ENCODE measurements around the gene GJD3. TPM values are rescaled to one million over a fixed set of nuclear protein-coding genes. Genes with fewer than 3 reads are reported as not detected.

Gene GJD3
- total RNA-seq, 1 donor from 2014 or later: not detected

GRCh38 chr17:40326014-40326831 is 38.3 kb downstream of the GJD3 start:
- Histone ChIP-seq H3K27me3 (no peaks in the 10 kb centered on the region), H3K36me3 (no peaks in the 10 kb centered on the region), H3K27ac (peak overlapping the region; percentile 90 to 91), H3K4me3 (peak overlapping the region in 1 of 2 donors; percentile 29), H3K4me1 (peaks cover 56 to 87% of the 10 kb centered on the region in 2 donors), H3K9me3 (no peaks in the 10 kb centered on the region)
- TF ChIP-seq CTCF (IDR thresholded peaks at IDR 0.05): no peak
- intact Hi-C loops (cut with DNase I): no loop called here
- no peak for DNase-seq (ENCODE audit: low spot score in 2 of 2)

- Histone ChIP-seq H3K9me3 (no peaks in the 10 kb centered on the region), H3K4me3 (no peak overlapping the region), H3K36me3 (no peaks in the 10 kb centered on the region), H3K27me3 (no peaks in the 10 kb centered on the region), H3K27ac (peak overlapping the region; percentile 90 to 91), H3K4me1 (peaks cover 49 to 87% of the 10 kb centered on the region in 2 donors)
- intact Hi-C loops (cut with DNase I): no loop called here
- TF ChIP-seq CTCF (IDR thresholded peaks at IDR 0.05): no peak
- DNase-seq (ENCODE audit: low spot score in 2 of 2): no peak
These were observed 39.2 kb downstream of the GJD3 start for GRCh38 chr17:40325156-40326013.

GRCh38 chr17:40323391-40324381 is 40.9 kb downstream of the GJD3 start:
- peak in 1 of 2 donors; percentile 90 for DNase-seq (ENCODE audit: low spot score in 2 of 2)
- no peaks in the 10 kb centered on the region for H3K9me3 ChIP-seq
- peaks cover 52 to 91% of the 10 kb centered on the region in 2 donors for H3K4me1 ChIP-seq
- no peak for TF ChIP-seq CTCF (IDR thresholded peaks at IDR 0.05)
- intact Hi-C loops (cut with DNase I): loop anchor here (1.0 kb wide), 1 partner anchor 18 kb away; no protein-coding TSS in a partner anchor
- no peaks in the 10 kb centered on the region for H3K36me3 ChIP-seq
- peak overlapping the region; percentile 90 to 91 for H3K27ac ChIP-seq
- no peaks in the 10 kb centered on the region for H3K27me3 ChIP-seq
- peak overlapping the region; percentile 15 to 86 for H3K4me3 ChIP-seq

GRCh38 chr17:40322358-40323315 is 41.9 kb downstream of the GJD3 start:
- Histone ChIP-seq H3K27me3 (no peaks in the 10 kb centered on the region), H3K36me3 (no peaks in the 10 kb centered on the region), H3K27ac (peak overlapping the region; percentile 90 to 91), H3K4me3 (peak overlapping the region; percentile 37 to 86), H3K4me1 (peaks cover 48 to 87% of the 10 kb centered on the region in 2 donors), H3K9me3 (no peaks in the 10 kb centered on the region)
- TF ChIP-seq CTCF (IDR thresholded peaks at IDR 0.05): no peak
- peak; percentile 80 to 94 for DNase-seq (ENCODE audit: low spot score in 2 of 2)
- intact Hi-C loops (cut with DNase I): loop anchor here (1.0 kb wide), 2 partner anchors 10 to 19 kb away; no protein-coding TSS in a partner anchor
